Left lung (tissue), 10 donors: Measurements from ENCODE around the gene APOL1. TPM values are rescaled to one million over a fixed set of nuclear protein-coding genes. Genes with fewer than 3 reads are reported as not detected.

Experiments
- ATAC-seq: fragments of 200-7000 bp; cut with Tn5 transposase; one replicate; pipeline ENCODE4 v1.9.1; 2020; ENCODE audit warnings: moderate library complexity
- DNase-seq, 4 donors: peaks; one replicate each; pipeline ENCODE4 v3.0.0-alpha.2; 2013 to 2020
- H3K27ac ChIP-seq, 2 donors: fragments of 200-600 bp; sonication (generic) in 1 of 2; one replicate each; pipeline versions ENCODE4 v1.5.0 to v1.8.0; 2020 to 2021
- H3K27me3 ChIP-seq, 2 donors: fragments of 200-600 bp; sonication (generic) in 1 of 2; one replicate each; pipeline versions ENCODE4 v1.5.0 to v1.8.0; 2020 to 2021
- H3K36me3 ChIP-seq, 2 donors: fragments of 200-600 bp; sonication (generic) in 1 of 2; one replicate each; pipeline versions ENCODE4 v1.5.0 to v1.8.0; 2020 to 2021
- H3K4me1 ChIP-seq, 2 donors: fragments of 200-600 bp; one replicate each; pipeline ENCODE4 v1.8.0; 2021
- H3K4me3 ChIP-seq, 2 donors: fragments of 200-600 bp; sonication (generic) in 1 of 2; one replicate each; pipeline versions ENCODE4 v1.5.0 to v1.8.0; 2020 to 2021; ENCODE audit warnings: mild to moderate bottlenecking in 1 of 2
- H3K9me3 ChIP-seq, 2 donors: fragments of 200-600 bp; sonication (generic) in 1 of 2; one replicate each; pipeline versions ENCODE4 v1.5.0 to v1.8.0; 2020 to 2021
- intact Hi-C, 2 donors: fragments of 100-400 bp; cut with DNase I; formaldehyde crosslinking; loops; one replicate each; pipeline versions ENCODE4 v1.11.2 to v1.14.2; 2022
- polyA plus RNA-seq, 6 donors: library from polyadenylated mRNA; unstranded; fragments of 120-200 nt; gene quantifications; one replicate each; pipeline ENCODE4 v1.2.1, GENCODE V29; 2013; ENCODE audit not compliant: insufficient read length in 6 of 6
- total RNA-seq, 2 donors: library from RNA; stranded (reverse); fragmentation: NEBNext Ultra II Directional; extraction: Animal tissue kit (Norgen Biotek cat#: 25700); gene quantifications; one replicate each; pipeline ENCODE4 v1.2.1, GENCODE V29; 2021
- TF ChIP-seq, protein P1 (sequence below), 2 donors: fragments of 200-600 bp; sonication (generic) in 1 of 2; IDR thresholded peaks; one replicate each; pipeline versions ENCODE4 v1.5.0 to v1.8.0; 2021; ENCODE audit warnings: antibody characterized with exemption in 2 of 2
- donor health status: DM: no; HTN: yes; CAD: no.
- donor health status: DM: no; HTN: no; CAD: no.

Gene APOL1
- total and polyA plus RNA-seq, 8 donors, result 8.6 to 109 (median 13.5) TPM

- Histone ChIP-seq H3K4me1 (peaks cover 0 to 4% of the 10 kb centered on the region in 2 donors), H3K36me3 (peaks cover 0 to 9% of the 10 kb centered on the region in 2 donors), H3K4me3 (no peak overlapping the region), H3K27me3 (no peaks in the 10 kb centered on the region), H3K9me3 (no peaks in the 10 kb centered on the region), H3K27ac (no peak overlapping the region)
- TF ChIP-seq, protein P1, sequence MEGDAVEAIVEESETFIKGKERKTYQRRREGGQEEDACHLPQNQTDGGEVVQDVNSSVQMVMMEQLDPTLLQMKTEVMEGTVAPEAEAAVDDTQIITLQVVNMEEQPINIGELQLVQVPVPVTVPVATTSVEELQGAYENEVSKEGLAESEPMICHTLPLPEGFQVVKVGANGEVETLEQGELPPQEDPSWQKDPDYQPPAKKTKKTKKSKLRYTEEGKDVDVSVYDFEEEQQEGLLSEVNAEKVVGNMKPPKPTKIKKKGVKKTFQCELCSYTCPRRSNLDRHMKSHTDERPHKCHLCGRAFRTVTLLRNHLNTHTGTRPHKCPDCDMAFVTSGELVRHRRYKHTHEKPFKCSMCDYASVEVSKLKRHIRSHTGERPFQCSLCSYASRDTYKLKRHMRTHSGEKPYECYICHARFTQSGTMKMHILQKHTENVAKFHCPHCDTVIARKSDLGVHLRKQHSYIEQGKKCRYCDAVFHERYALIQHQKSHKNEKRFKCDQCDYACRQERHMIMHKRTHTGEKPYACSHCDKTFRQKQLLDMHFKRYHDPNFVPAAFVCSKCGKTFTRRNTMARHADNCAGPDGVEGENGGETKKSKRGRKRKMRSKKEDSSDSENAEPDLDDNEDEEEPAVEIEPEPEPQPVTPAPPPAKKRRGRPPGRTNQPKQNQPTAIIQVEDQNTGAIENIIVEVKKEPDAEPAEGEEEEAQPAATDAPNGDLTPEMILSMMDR (IDR thresholded peaks at IDR 0.05), result no peak
- intact Hi-C loops, result no loop called here
- DNase-seq (no peak), ATAC-seq (peak; percentile 48)
These were observed 32.4 kb upstream of the APOL1 start for GRCh38 chr22:36220451-36220921.

- intact Hi-C loops, result no loop called here
- ATAC-seq (peak; percentile 87), DNase-seq (peak in 1 of 4 donors; percentile 70)
- Histone ChIP-seq H3K4me3 (no peak overlapping the region), H3K36me3 (peaks cover 0 to 20% of the 10 kb centered on the region in 2 donors), H3K27ac (no peak overlapping the region), H3K27me3 (no peaks in the 10 kb centered on the region), H3K9me3 (no peaks in the 10 kb centered on the region), H3K4me1 (peaks cover 0 to 4% of the 10 kb centered on the region in 2 donors)
- TF ChIP-seq, protein P1 (IDR thresholded peaks at IDR 0.05), result peak; percentile 51
These were observed 30.9 kb upstream of the APOL1 start for GRCh38 chr22:36221799-36222751.

- no peaks in the 10 kb centered on the region for H3K9me3 ChIP-seq
- intact Hi-C loops, result no loop called here
- TF ChIP-seq, protein P1 (IDR thresholded peaks at IDR 0.05), result no peak
- DNase-seq, result peak in 1 of 4 donors; percentile 6
- H3K27me3 ChIP-seq, result no peaks in the 10 kb centered on the region
- H3K27ac ChIP-seq, result no peak overlapping the region
- no peak overlapping the region for H3K4me3 ChIP-seq
- H3K36me3 ChIP-seq, result peaks cover 0 to 29% of the 10 kb centered on the region in 2 donors
- H3K4me1 ChIP-seq, result peaks cover 0 to 4% of the 10 kb centered on the region in 2 donors
- ATAC-seq, result no peak
These were observed 30.0 kb upstream of the APOL1 start for GRCh38 chr22:36222887-36223450.

GRCh38 chr22:36223504-36223903, 29.4 kb upstream of the APOL1 start:
- Histone ChIP-seq H3K36me3 (peaks cover 0 to 34% of the 10 kb centered on the region in 2 donors), H3K4me3 (no peak overlapping the region), H3K27ac (no peak overlapping the region), H3K9me3 (no peaks in the 10 kb centered on the region), H3K27me3 (no peaks in the 10 kb centered on the region), H3K4me1 (peaks cover 0 to 4% of the 10 kb centered on the region in 2 donors)
- DNase-seq (no peak), ATAC-seq (no peak)
- intact Hi-C loops, result no loop called here
- TF ChIP-seq, protein P1 (IDR thresholded peaks at IDR 0.05), result no peak

- H3K27ac ChIP-seq, result no peak overlapping the region
- intact Hi-C loops, result no loop called here
- DNase-seq (no peak), ATAC-seq (peak; percentile 22)
- peaks cover 0 to 41% of the 10 kb centered on the region in 2 donors for H3K36me3 ChIP-seq
- H3K4me1 ChIP-seq, result peaks cover 0 to 4% of the 10 kb centered on the region in 2 donors
- TF ChIP-seq, protein P1 (IDR thresholded peaks at IDR 0.05), result no peak
- no peak overlapping the region for H3K4me3 ChIP-seq
- H3K27me3 ChIP-seq, result no peaks in the 10 kb centered on the region
- no peaks in the 10 kb centered on the region for H3K9me3 ChIP-seq
These were observed 28.7 kb upstream of the APOL1 start for GRCh38 chr22:36224245-36224644.
